Superior temporal gyrus (tissue), 1 donor: Measurements from ENCODE around the gene GNAI1.

Experiments used
- DNase-seq: peaks from one replicate; pipeline ENCODE4 v3.0.0-alpha.2; 2016; ENCODE audit errors: extremely low spot score

The GNAI1 gene

GRCh38 chr7:80253237-80253636 lies 118.6 kb downstream of the GNAI1 start:
- DNase-seq: no peak

- DNase-seq: no peak
Observed at GRCh38 chr7:80253653-80254052, 119.0 kb downstream of the GNAI1 start.

DNA sequence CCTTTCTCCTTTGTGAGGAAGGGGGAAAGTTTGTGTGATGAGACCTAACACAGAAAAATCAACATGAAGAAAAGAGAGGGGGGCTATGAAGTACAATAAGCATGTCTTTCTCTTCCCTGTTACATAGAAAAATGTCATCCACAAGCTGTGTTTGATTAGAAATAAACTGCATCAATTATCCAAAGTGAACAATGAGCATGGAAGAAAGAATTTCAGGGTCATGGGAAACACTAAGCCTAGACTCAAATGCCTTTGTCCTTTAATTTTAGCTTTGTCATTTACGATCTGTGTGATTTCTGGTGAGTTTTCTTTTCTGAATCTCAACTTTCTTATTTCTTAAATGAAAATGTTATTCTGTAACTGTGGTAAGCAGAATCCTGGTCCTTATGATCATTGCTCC lies 121.0 kb downstream of the GNAI1 start:
- no peak for DNase-seq

GRCh38 chr7:80257756-80258155 lies 123.1 kb downstream of the GNAI1 start:
- no peak for DNase-seq

- no peak for DNase-seq
Observed at GRCh38 chr7:80260606-80261005, 126.0 kb downstream of the GNAI1 start.

GRCh38 chr7:80263333-80263732 lies 128.7 kb downstream of the GNAI1 start:
- DNase-seq: no peak

GRCh38 chr7:80263821-80264220 lies 129.2 kb downstream of the GNAI1 start:
- DNase-seq: no peak

GRCh38 chr7:80264769-80265495 lies 130.3 kb downstream of the GNAI1 start:
- no peak for DNase-seq

- no peak for DNase-seq
Observed at GRCh38 chr7:80272560-80273239, 138.1 kb downstream of the GNAI1 start.

GRCh38 chr7:80273327-80273726 lies 138.7 kb downstream of the GNAI1 start:
- no peak for DNase-seq

GRCh38 chr7:80275192-80275605 lies 140.6 kb downstream of the GNAI1 start:
- DNase-seq: no peak
